ENCODE results near the gene MAD1L1.

Gene MAD1L1

GRCh38 chr7:1800902-1801301 lies 431.8 kb downstream of the MAD1L1 start:
- DNase-seq, result no peak

GRCh38 chr7:1798191-1798590 lies 434.6 kb downstream of the MAD1L1 start:
- DNase-seq, result no peak

GRCh38 chr7:1794888-1795542 lies 437.7 kb downstream of the MAD1L1 start:
- DNase-seq, result no peak

GRCh38 chr7:1787681-1788235 lies 445.0 kb downstream of the MAD1L1 start:
- no peak for DNase-seq

GRCh38 chr7:1787241-1787640 lies 445.5 kb downstream of the MAD1L1 start:
- no peak for DNase-seq

- DNase-seq, result no peak
Observed at GRCh38 chr7:1785839-1786238, 446.9 kb downstream of the MAD1L1 start.

GRCh38 chr7:1781369-1781768 lies 451.4 kb downstream of the MAD1L1 start:
- DNase-seq, result no peak

GRCh38 chr7:1779445-1779844 lies 453.3 kb downstream of the MAD1L1 start:
- DNase-seq, result no peak

GRCh38 chr7:1777122-1777521 lies 455.6 kb downstream of the MAD1L1 start:
- DNase-seq, result no peak

- no peak for DNase-seq
Observed at GRCh38 chr7:1775389-1775788, 457.4 kb downstream of the MAD1L1 start.

GRCh38 chr7:1770331-1770730 lies 462.4 kb downstream of the MAD1L1 start:
- no peak for DNase-seq

GRCh38 chr7:1769286-1770200 lies 463.2 kb downstream of the MAD1L1 start:
- no peak for DNase-seq

- DNase-seq, result no peak
Observed at GRCh38 chr7:1768832-1769231, 463.9 kb downstream of the MAD1L1 start.

GRCh38 chr7:1767524-1767923 lies 465.2 kb downstream of the MAD1L1 start:
- DNase-seq, result no peak

All from cerebellar nuclear complex (tissue), 1 donor.